DMS79 (cell line): ENCODE data around the gene GUCY1A2.

Experiments
- DNase-seq: peaks from one replicate; lab custom pipeline; 2025; lab: John Stamatoyannopoulos, UW

Gene GUCY1A2

DNA sequence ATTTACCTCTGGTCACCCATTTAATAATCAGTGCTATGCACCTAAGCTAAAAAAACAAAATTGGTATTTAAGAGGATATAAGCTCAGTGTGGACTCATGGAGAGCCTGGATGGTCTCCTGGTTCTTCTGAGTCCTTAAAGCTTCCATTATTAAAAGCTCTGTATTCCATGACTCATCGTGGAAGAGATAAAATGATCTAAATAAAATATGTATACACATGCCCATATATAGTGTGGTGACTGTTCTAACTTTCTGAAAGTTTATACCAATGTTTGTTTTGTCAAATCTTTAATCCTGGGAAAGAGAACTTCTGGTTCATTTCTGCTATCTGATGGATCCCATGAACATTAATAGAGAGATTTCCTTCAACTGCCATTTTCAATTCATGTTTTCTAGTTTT is 375.9 kb downstream of the GUCY1A2 start:
- DNase-seq = no peak

DNA sequence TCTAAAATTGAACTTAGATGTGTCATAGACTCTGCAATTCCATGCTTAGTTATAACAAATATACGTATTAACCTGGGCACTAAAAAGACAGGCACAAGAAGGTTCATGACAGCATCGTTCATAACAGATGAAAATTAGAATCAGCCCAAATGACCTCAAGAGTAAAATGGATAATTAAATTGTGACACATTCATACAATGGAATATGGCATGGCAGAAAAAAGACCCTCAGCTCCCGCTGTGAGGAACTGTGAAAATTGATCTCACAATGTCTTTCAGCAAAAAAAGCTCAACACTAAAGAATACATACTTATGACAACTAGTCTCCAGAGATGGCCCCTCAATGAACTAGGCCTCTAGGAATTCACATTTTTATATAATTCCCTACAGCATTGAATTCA is 386.0 kb downstream of the GUCY1A2 start:
- DNase-seq = no peak

DNA sequence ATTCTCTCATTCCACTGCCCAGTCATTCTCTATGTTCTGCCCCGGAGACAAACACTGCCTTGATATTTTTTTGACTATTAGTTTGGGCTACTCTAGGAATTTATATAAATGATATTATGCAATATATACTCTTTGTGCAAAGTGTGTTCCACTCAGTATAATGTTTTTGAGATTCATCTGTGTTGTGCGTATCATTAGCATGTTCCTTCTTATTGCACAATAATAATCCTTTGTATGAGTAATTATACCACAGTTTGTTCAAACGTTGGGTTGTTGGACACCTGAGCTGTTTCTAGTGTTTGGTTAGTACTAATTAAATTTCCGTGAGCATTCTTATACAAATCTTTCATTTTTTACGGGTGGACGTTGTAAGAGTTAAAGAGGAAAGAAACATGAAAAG is 390.6 kb downstream of the GUCY1A2 start:
- no peak for DNase-seq

DNA sequence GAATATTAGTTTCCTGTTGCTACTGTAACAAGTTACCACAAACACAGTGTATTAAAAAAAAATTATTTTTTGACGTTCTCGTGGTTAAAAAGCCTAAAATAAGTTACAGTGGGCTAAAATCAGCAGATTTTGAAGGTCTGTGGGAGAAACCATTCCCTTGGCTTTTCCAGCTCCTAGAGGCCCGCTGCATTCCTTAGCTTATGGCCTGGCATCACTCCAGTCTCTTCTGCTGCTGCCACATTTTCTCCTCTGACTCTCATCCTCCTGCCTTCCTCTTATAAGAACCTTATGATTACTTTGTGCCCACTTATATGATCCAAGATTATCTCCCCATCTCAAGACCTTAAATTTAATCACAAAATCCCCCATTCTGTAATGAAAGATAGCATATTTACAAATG is 392.7 kb downstream of the GUCY1A2 start:
- DNase-seq = no peak

DNA sequence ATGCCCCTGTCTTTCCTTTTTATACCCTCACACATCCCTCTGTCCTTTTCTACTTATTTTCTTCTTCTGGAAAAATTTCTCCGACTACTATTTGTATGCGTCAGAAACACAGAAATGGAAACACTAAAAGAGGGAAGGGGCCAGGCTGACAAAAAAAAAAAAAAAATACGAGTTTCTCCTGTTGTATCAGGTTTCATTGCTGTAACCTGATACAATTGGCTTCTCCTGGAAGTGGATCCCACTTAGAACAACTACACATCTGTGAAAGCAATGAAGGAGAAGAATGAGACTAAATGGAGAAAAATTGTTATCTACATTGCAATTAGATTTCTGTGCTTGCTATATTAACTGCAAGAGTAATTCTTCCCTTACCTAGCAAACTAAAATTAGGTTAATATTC is 393.9 kb downstream of the GUCY1A2 start:
- DNase-seq = no peak
